ENCODE measurements around the gene TNIP1. TPM values are rescaled to one million over a fixed set of nuclear protein-coding genes. Genes with fewer than 3 reads are reported as not detected.

Gene TNIP1
- total RNA-seq, 4 donors from 2014 or later = 63.9 to 296 (median 223) TPM

- in situ Hi-C loops (cut with MboI; ENCODE audit: low pct_ligation_motif_present in 1 of 4, low pct_unique_long_range_greater_than_20kb in 1 of 4, low sequenced_read_pairs in 3 of 4) (no loop called here), intact Hi-C loops (cut with DNase I; ENCODE audit: low total_unique reads) (no loop called here)
- DNase-seq = no peak
- Histone ChIP-seq H3K9me3 (no peaks in the 10 kb centered on the region), H3K36me3 (no peaks in the 10 kb centered on the region), H3K27ac (peak overlapping the region; percentile 74 to 88 (median 82)), H3K4me3 (peak overlapping the region; percentile 13 to 62 (median 52)), H3K4me1 (peaks cover 5 to 53% (median 31%) of the 10 kb centered on the region in 4 donors), H3K27me3 (no peaks in the 10 kb centered on the region)
- no peak for TF ChIP-seq POLR2A (IDR thresholded peaks at IDR 0.05)
- TF ChIP-seq, protein P1, sequence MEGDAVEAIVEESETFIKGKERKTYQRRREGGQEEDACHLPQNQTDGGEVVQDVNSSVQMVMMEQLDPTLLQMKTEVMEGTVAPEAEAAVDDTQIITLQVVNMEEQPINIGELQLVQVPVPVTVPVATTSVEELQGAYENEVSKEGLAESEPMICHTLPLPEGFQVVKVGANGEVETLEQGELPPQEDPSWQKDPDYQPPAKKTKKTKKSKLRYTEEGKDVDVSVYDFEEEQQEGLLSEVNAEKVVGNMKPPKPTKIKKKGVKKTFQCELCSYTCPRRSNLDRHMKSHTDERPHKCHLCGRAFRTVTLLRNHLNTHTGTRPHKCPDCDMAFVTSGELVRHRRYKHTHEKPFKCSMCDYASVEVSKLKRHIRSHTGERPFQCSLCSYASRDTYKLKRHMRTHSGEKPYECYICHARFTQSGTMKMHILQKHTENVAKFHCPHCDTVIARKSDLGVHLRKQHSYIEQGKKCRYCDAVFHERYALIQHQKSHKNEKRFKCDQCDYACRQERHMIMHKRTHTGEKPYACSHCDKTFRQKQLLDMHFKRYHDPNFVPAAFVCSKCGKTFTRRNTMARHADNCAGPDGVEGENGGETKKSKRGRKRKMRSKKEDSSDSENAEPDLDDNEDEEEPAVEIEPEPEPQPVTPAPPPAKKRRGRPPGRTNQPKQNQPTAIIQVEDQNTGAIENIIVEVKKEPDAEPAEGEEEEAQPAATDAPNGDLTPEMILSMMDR (IDR thresholded peaks at IDR 0.05) = no peak
- TF ChIP-seq POLR2AphosphoS5 (IDR thresholded peaks at IDR 0.05) = no peak
- TF ChIP-seq EP300 (IDR thresholded peaks at IDR 0.05; ENCODE audit: low read depth) = no peak
- 82% methylated on average over 6 of the region's 6 CpGs; no CpG with 5 or more reads in 1 of the 2 donors for WGBS, 2 donors (ENCODE audit: low coverage in 1 of 2)
Measured at GRCh38 chr5:151021746-151022145, 59.1 kb downstream of the TNIP1 start.

DNA sequence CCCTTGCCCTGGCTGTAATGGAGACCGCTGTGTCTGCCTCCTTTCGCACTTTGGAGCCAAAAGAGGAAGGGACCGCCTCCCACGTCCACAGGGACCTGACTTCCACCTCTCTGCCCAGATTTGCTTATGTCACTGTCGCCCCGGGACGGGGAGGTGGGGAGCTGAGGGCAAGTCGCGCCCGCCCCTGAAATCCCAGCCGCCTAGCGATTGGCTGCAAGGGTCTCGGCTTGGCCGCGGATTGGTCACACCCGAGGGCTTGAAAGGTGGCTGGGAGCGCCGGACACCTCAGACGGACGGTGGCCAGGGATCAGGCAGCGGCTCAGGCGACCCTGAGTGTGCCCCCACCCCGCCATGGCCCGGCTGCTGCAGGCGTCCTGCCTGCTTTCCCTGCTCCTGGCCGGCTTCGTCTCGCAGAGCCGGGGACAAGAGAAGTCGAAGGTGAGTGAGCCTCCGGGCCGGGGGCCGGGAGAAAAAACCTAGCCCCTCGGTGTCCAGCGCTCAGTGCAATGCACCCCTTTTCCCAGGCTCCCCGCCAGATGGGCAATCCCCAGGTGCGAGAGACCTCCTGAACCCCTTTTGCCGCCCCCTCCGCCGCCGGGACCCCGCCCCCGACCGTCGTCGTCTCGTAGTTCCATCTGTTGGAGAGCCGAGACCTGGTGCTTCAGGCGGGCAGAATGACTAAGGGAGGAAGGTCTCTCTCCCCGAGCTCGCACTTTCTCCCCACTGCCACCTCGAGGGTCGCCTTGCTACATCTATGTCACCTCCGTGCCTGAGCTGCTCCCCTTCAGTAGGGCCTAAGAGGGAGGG is 60.3 kb downstream of the TNIP1 start, which contains the start of gene GPX3:
Gene GPX3, plus strand, starts transcription at position 288 of the 807 bp plus-strand sequence. Its CDS starts 64 bp downstream, at position 352.
- TF ChIP-seq POLR2A (IDR thresholded peaks at IDR 0.05) = peak; percentile 79
- TF ChIP-seq POLR2AphosphoS5 (IDR thresholded peaks at IDR 0.05) = peak; percentile 88 to 91 (median 88)
- TF ChIP-seq EP300 (IDR thresholded peaks at IDR 0.05; ENCODE audit: low read depth) = no peak
- Histone ChIP-seq H3K9me3 (no peaks in the 10 kb centered on the region), H3K27ac (peak within 1 kb of the TSS; percentile 74 to 88 (median 82)), H3K4me1 (peaks cover 5 to 44% (median 31%) of the 10 kb centered on the region in 4 donors), H3K36me3 (no peaks in the 10 kb centered on the region), H3K4me3 (peak within 1 kb of the TSS; percentile 35 to 62 (median 52)), H3K27me3 (no peaks in the 10 kb centered on the region)
- in situ Hi-C loops (cut with MboI; ENCODE audit: low pct_ligation_motif_present in 1 of 4, low pct_unique_long_range_greater_than_20kb in 1 of 4, low sequenced_read_pairs in 3 of 4) = no loop called here
- peak; percentile 87 for DNase-seq
- intact Hi-C loops (cut with DNase I; ENCODE audit: low total_unique reads) = no loop called here
- 7% methylated on average over 54 of the region's 54 CpGs; no CpG with 5 or more reads in 1 of the 2 donors for WGBS, 2 donors (ENCODE audit: low coverage in 1 of 2)

GRCh38 chr5:151019331-151019730 is 61.5 kb downstream of the TNIP1 start:
- Histone ChIP-seq H3K4me3 (no peak overlapping the region), H3K27ac (peak overlapping the region in 1 of 4 donors; percentile 83), H3K36me3 (no peaks in the 10 kb centered on the region), H3K4me1 (peaks cover 3 to 32% (median 25%) of the 10 kb centered on the region in 4 donors), H3K9me3 (no peaks in the 10 kb centered on the region), H3K27me3 (no peaks in the 10 kb centered on the region)
- 88% methylated on average over 2 of the region's 2 CpGs; no CpG with 5 or more reads in 1 of the 2 donors for WGBS, 2 donors (ENCODE audit: low coverage in 1 of 2)
- intact Hi-C loops (cut with DNase I; ENCODE audit: low total_unique reads) (no loop called here), in situ Hi-C loops (cut with MboI; ENCODE audit: low pct_ligation_motif_present in 1 of 4, low pct_unique_long_range_greater_than_20kb in 1 of 4, low sequenced_read_pairs in 3 of 4) (no loop called here)
- TF ChIP-seq POLR2AphosphoS5 (IDR thresholded peaks at IDR 0.05) (no peak), EP300 (IDR thresholded peaks at IDR 0.05; ENCODE audit: low read depth) (no peak), POLR2A (IDR thresholded peaks at IDR 0.05) (no peak)
- TF ChIP-seq, protein P1 (IDR thresholded peaks at IDR 0.05) = no peak
- DNase-seq = no peak

DNA sequence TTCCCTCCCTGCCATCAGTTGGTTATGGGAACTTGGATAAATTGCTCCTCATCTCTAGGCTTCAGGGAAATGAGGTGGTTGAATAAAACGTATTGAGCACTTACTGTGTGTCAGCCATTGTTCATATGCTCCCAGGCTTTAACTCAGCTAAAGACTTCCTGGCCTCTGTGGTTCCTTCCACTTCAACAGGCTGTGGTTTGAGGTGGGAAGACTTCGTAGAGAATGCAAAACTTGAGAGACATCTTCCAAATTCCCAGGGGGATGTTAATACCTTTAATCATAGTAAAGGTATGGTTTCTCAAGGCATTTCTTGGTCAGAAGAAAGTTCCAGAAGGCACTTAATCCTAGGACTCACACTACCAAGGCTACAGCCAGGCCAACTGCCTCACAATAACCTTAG is 62.0 kb downstream of the TNIP1 start:
- in situ Hi-C loops (cut with MboI; ENCODE audit: low pct_ligation_motif_present in 1 of 4, low pct_unique_long_range_greater_than_20kb in 1 of 4, low sequenced_read_pairs in 3 of 4) = no loop called here
- H3K27me3 ChIP-seq = no peaks in the 10 kb centered on the region
- H3K4me1 ChIP-seq = peaks cover 1 to 27% (median 20%) of the 10 kb centered on the region in 4 donors
- TF ChIP-seq POLR2AphosphoS5 (IDR thresholded peaks at IDR 0.05) (no peak), EP300 (IDR thresholded peaks at IDR 0.05; ENCODE audit: low read depth) (no peak), POLR2A (IDR thresholded peaks at IDR 0.05) (no peak)
- TF ChIP-seq, protein P1 (IDR thresholded peaks at IDR 0.05) = no peak
- WGBS, 2 donors (ENCODE audit: low coverage in 1 of 2) = 72% methylated on average over 2 of the region's 2 CpGs; no CpG with 5 or more reads in 1 of the 2 donors
- no peak overlapping the region for H3K4me3 ChIP-seq
- H3K9me3 ChIP-seq = no peaks in the 10 kb centered on the region
- no peaks in the 10 kb centered on the region for H3K36me3 ChIP-seq
- H3K27ac ChIP-seq = no peak overlapping the region
- intact Hi-C loops (cut with DNase I; ENCODE audit: low total_unique reads) = no loop called here
- no peak for DNase-seq

Measured in transverse colon (tissue), 4 donors.